HG03175 (cell line): ENCODE measurements around the gene RNFT2.
"Not testable (repeated sequence)": the region's sequence is repeated elsewhere in the genome, so short reads cannot be mapped to it uniquely, and the experiment has no call there.

Experiments
- ATAC-seq: cut with Tn5 transposase; IDR thresholded peaks from one replicate; pipeline ENCODE4 v1.9.1; 2021; ENCODE audit warnings: mild to moderate bottlenecking, moderate library complexity; ENCODE audit not compliant: unreplicated experiment

RNFT2 gene

GRCh38 chr12:116789562-116789961 is 51.4 kb downstream of the RNFT2 start:
- not testable (repeated sequence) for ATAC-seq

GRCh38 chr12:116790066-116790465 is 52.0 kb downstream of the RNFT2 start:
- ATAC-seq = no peak

DNA sequence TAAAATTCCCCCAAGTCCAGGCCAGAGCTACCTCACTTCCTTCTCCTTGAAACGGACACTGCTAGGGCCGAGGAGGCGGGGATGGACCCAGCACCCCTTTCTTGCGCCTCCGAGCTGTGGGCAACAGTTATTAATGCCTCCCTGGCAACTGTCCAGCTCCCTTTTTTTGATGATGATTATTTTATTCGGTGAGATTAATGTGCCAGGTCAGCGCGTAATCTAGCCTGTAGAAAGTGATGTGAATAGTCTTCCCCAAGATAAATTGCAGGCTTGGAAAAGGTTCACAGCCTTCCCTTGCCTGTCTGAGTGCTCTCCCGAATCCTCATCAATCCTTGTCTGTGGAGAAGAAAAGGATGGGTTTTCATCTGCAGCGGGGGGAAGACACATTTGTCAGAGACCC is 54.3 kb downstream of the RNFT2 start:
- ATAC-seq = no peak

- no peak for ATAC-seq
Measured at GRCh38 chr12:116794725-116795124, 56.6 kb downstream of the RNFT2 start.

DNA sequence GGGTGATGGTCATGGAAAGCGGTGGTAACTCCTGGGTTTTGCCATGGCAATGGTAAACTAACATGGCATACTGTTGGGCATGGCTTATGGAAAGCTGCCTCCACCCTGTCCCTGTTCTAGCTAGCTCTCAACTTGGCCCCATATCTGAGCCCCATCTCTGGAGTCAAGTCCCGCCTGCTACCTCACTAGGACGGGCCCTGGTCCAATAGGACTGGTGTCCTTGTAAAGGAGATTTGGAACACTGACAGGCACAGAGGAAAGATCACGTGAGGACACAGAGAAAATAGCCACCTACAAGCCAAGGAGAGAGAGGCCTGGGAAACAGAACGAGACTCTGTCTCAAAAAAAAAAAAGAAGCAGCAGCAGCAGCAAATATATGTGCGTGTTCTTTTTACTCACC is 59.8 kb downstream of the RNFT2 start:
- no peak for ATAC-seq

DNA sequence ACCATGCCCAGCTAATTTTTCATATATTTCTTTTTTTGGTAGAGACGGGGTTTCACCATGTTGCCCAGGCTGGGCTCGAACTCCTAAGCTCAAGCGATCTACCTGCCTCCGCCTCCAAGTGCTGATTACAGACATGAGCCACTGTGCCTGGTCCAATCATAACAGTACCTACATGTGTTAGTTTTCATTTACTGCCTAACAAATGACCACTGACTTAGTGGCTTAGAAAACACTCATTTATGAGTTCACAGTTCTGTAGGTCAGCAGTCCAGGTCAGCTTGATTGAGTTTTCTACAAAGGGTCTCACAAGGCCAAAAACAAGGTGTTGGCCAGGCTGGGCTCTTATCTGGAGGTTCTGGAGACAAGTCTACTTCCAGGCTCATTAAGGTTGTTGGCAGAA is 60.6 kb downstream of the RNFT2 start:
- ATAC-seq = no peak

GRCh38 chr12:116799955-116800354 is 61.8 kb downstream of the RNFT2 start:
- no peak for ATAC-seq

DNA sequence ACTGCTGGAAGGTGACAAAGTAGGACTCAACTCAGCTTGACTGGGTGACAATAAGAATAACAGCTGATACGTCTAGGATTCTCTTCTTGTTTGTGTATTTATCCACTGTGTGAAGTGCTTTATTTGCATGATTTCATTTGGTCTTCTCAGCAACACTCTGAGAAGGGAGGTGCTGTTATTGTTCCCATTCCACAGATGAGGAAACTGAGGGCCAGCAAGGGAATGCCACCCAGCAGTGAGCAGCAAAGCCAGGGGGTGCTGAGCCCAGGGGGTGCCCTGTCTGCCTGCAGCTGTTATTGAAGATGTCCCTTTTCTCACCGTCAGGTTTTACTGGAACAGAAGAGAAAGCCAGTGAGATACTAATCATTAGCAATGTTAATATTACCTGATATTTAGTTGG is 62.8 kb downstream of the RNFT2 start:
- no peak for ATAC-seq

- ATAC-seq = no peak
Measured at GRCh38 chr12:116802018-116802417, 63.9 kb downstream of the RNFT2 start.

- ATAC-seq = peak; percentile 72
Measured at GRCh38 chr12:116803013-116803736, 65.1 kb downstream of the RNFT2 start.

DNA sequence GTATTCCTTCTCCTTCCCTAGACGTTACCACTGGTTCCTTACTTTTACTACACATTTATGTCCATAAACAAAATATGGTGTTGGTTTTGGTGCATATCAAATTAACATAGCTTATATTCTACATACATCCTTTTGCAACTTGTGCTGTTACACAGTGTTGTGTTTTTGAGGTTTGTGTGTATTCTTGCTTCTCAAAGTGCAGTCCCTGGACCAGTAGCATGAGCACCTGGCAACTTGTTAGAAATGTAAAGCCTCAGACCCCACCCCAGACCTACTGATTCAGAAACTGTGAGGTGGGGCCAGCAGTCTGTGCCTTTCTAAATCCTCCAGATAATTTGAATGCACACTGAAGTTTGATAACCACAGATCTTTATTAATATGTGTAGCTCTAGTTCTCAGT is 65.9 kb downstream of the RNFT2 start:
- no peak for ATAC-seq

- no peak for ATAC-seq
Measured at GRCh38 chr12:116806845-116807440, 68.8 kb downstream of the RNFT2 start.

DNA sequence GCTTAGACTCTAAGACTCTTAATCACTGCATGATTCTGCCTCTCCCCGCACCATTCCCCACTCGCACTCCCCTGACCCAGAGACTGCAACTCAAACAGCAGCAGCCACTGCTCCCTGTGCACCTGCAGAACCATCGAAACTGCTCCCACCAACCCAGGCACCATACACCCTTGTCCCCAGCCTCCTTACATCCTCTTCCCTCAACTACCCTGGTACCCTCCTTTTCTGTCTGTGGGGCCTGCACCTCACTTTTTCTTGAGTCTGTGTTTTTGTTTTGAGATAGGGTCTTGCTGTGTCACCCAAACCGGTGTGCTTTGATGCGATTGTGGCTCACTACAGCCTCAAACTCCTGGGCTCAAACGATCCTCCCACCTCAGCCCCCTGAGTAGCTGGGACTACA is 69.4 kb downstream of the RNFT2 start:
- no peak for ATAC-seq

DNA sequence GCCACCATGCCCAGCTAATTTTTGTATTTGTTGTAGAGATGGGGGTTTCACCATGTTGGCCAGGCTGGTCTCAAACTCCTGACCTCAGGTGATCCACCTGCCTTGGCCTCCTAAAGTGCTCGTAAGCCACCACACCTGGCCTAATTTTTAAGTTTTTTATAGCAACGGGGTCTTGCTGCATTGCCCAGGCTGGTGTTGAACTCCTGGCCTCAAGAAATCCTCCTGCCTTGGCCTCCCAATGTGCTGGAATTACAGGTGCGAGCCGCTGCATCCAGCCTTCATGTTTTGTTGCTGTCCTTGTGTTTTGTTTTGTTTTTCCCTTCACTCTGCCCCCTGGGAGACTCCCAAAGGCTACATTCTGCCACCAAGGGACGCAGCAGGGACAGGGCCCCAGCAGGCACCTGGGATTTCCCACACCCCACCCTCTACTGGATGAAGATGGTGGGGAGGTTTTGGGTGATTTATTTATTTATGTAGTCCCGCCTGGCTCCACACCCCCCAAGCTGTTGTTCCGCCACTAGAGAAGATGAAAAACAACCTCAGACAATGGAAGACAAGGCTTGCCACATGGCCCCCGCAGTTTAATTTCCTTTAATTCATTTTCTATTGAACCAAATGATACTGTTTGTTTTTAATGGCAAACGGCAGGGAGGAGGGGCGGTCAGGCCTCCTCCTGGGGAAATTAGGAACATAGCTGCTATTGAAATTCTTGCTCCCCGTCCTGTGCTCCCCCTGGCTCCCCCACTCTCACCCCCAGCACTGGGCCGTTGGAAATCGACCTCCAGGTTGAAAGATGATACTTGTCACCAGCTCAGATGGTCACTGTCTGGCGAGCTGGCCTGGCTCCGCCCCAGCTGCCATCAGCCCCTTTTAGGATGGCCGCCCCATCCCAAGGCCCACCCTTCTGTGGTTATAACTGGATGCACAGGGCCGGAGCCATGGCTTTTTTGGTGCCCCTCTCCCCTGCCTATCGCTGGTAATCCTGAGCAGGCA is 70.3 kb downstream of the RNFT2 start:
- no peak for ATAC-seq

DNA sequence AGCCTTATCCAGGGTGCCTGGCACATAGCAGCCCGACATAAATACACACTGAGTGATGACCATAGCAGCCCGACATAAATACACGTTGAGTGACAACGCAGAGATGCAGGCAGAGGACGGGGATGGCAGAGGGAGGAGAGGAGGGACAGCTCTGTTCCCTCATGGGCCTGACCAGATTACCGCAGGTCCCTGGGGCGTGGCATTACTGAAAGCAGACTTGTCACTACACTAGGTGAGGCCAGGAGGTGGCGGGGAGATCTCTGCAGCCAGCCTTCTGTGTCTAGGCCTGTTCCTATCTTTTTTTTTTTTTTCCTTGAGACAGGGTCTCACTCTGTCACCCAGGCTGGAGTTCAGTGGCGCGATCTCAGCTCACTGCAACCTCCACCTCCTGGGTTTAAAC is 74.1 kb downstream of the RNFT2 start:
- ATAC-seq = no peak

DNA sequence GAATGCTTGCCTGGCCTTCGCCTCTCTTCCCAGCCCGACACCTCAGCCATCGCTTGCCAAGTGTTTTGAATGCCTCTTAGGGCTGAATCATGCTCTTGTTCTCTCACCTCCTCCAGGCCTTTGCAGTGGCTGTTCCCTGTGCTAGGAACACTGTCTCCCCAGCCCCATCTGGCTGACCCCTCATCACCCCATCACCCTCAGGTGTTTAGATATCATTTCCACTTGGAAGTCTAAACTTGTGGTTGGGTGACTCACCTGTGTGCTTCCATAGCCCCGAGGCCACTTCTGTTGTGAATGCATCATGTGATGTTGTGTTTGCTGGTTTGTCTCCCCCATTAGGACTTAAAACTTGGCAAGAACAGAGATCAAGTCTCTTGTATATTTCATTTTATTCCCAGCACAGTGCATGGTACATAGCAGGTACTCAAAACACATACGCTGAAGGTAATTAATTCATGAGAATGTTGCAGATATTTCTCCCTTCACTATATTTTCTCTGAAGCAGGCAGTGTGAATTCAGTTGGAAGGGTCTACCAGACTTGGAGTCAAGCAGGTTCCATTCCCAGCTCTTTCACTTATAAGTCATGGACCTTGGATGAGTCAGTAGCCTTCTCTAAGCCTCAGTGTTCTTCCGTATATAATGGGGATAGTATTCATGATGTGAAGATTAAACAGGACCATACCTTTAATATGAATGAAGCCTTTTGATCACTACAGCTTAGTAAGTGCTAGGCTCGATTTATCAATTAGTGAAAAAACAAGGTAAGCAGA is 75.3 kb downstream of the RNFT2 start:
- ATAC-seq = no peak

DNA sequence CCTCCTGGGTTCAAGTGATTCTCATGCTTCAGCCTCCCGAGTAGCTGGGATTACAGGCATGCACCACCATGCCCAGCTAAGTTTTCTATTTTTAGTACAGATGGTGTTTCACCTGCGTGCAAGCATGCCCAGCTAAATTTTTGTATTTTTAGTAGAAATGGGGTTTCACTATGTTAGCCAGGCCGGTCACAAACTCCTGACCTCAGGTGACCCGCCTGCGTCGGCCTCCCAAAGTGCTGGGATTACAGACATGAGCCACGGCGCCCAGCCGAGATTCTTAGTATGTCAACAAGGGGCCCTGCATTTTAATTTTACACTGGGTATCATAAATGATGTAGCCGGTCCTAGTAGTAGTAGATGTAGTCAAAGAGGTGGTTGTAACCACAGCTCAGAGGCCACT is 76.7 kb downstream of the RNFT2 start:
- ATAC-seq = not testable (repeated sequence)

DNA sequence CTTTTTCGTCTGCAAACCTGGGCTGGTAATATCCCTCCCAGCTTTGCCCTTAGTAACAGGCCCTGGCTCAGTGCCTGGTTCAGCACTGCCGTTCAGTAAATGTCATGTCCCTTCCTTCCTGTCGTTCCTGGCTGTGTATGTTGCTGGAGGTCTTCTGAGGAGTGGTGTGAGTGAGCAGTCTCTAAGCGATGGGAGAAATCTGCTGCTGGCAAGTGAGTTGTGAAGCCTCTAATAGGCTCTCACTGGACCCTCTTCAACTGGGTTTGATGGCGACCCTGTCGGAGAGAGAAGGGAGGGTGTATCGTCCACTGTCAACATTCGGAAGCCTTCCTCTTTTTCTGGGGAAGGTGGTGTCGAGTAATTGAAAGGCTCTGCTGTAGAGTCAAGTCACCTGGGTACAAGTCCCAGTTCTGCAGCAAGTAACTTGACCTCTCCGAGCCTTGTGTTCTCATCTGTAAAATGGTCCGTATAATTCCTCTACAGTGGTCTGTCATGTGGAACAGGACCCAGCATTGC is 80.3 kb downstream of the RNFT2 start:
- peak; percentile 4 for ATAC-seq

DNA sequence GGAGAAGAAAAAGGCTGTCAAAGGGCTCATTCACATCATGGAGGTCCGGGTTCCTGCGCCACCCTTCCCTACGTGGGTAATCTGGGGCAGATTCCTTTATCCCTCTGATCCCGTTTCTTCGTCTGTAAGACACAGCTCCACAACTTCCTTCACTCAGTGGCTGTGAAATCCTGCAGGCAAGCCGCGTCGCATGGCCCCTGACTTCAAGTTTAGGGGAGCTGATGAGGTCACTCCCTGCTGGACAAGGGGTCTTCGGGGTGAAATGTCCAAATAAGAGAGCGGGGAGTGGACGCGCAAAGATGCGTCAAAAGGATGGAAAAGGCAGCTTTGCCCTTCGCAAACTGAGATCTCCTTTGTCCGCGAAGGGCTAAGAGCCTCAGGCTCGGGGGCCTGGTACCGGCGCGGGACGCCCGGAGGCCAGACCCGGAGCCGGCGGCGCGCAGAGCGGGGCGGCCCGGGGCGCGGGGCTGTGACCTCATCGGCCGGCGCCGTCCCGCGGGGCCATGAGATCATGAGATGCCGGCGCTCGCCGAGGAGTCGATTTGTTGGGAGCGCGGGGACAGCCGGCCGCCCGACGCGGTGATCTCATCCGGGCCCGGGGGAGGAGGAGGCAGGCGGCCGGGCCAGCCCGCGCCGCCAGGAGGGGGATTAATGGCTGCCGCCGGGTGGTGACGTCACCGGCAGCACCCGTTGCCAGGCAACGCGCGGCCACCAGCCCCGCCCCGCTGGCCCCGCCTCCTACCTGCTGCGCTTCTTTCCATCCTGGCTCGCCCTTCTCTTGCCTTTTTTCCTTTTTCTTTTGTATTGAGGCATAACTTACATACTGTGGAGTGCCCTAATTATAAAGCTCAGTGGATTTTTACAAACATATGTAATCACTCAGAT is 81.1 kb downstream of the RNFT2 start:
- ATAC-seq = peak; percentile 88
